ENCODE data around the gene RFC4. TPM values are rescaled to one million over a fixed set of nuclear protein-coding genes. Genes with fewer than 3 reads are reported as not detected.
A peak's percentile ranks its signal among the peaks of the same experiment; 100 is the strongest.

RFC4 gene
- total and polyA plus RNA-seq, 2 of the 13 experiments (the other 11 are each of a cell fraction or from before 2014, with no cell fraction given), result 18.5 to 103 TPM

- TF ChIP-seq ZNF609 (CRISPR knock-in tag; IDR thresholded peaks at IDR 0.05; ENCODE audit: borderline replicate concordance) (peak; percentile 30; the same call in 1 of the 2 replicates), ZNF704 (CRISPR knock-in tag; IDR thresholded peaks at IDR 0.05; ENCODE audit: borderline replicate concordance) (no peak), SOX5 (CRISPR knock-in tag; IDR thresholded peaks at IDR 0.05; ENCODE audit: borderline replicate concordance) (peak; percentile 68; the same call in 1 of the 2 replicates), BCL6 (CRISPR knock-in tag; IDR thresholded peaks at IDR 0.05) (peak; percentile 51; the same call in 1 of the 2 replicates), TFDP1 (CRISPR knock-in tag; IDR thresholded peaks at IDR 0.05; ENCODE audit: borderline replicate concordance) (no peak), ZNF121 (CRISPR knock-in tag; IDR thresholded peaks at IDR 0.05) (peak; percentile 66; the same call in 1 of the 2 replicates), HMG20A (CRISPR knock-in tag; IDR thresholded peaks at IDR 0.05; ENCODE audit: borderline replicate concordance) (peak; percentile 88; the same call in 1 of the 2 replicates), NFATC3 (CRISPR knock-in tag; IDR thresholded peaks at IDR 0.05) (no peak), ZNF614 (CRISPR knock-in tag; IDR thresholded peaks at IDR 0.05; ENCODE audit: borderline replicate concordance) (peak; percentile 14; the same call in 1 of the 2 replicates), ZNF616 (CRISPR knock-in tag; IDR thresholded peaks at IDR 0.05; ENCODE audit: low read depth) (no peak), PITX1 (CRISPR knock-in tag; IDR thresholded peaks at IDR 0.05) (peak; percentile 28; the same call in 1 of the 2 replicates), SOX6 (IDR thresholded peaks at IDR 0.05) (no peak), SOX6 (CRISPR knock-in tag; IDR thresholded peaks at IDR 0.05) (peak; percentile 2; the same call in 1 of the 2 replicates), MIER3 (CRISPR knock-in tag; IDR thresholded peaks at IDR 0.05; ENCODE audit: borderline replicate concordance) (0 out of 2 replicates have a peak, but pooled peaks have one; percentile 19), ZNF512B (CRISPR knock-in tag; IDR thresholded peaks at IDR 0.05; ENCODE audit: borderline replicate concordance) (0 out of 2 replicates have a peak, but pooled peaks have one; percentile 6), MBD4 (IDR thresholded peaks at IDR 0.05; ENCODE audit: borderline replicate concordance, low read length) (0 out of 2 replicates have a peak, but pooled peaks have one; percentile 80)
These were observed 63.5 kb downstream of the RFC4 start (continued) for GRCh38 chr3:186742618-186743380.

Data from HepG2 (cell line).